Chondrocyte (in vitro differentiated cells): ENCODE data around the gene SYTL3. TPM values are rescaled to one million over a fixed set of nuclear protein-coding genes. Genes with fewer than 3 reads are reported as not detected.

Experiments
- DNase-seq: peaks from one replicate; pipeline ENCODE4 v3.0.0; 2021; ENCODE audit warnings: mixed read lengths, low spot score
- H3K27ac Mint-ChIP-seq: one replicate; pipeline ENCODE4 v1.8.0; 2021; ENCODE audit warnings: mild to moderate bottlenecking, moderate library complexity, mixed read lengths; ENCODE audit not compliant: unreplicated experiment
- H3K27me3 Mint-ChIP-seq: 2 replicates; pipeline ENCODE4 v1.8.0; 2021; ENCODE audit warnings: low read depth, mixed read lengths
- H3K36me3 Mint-ChIP-seq: 2 replicates; pipeline ENCODE4 v1.8.0; 2021; ENCODE audit warnings: low read depth, mixed read lengths
- H3K4me1 Mint-ChIP-seq: 2 replicates; pipeline ENCODE4 v1.8.0; 2021; ENCODE audit warnings: low read depth, mild to moderate bottlenecking, mixed read lengths
- H3K4me3 Mint-ChIP-seq: one replicate; pipeline ENCODE4 v1.8.0; 2021; ENCODE audit warnings: mild to moderate bottlenecking, moderate library complexity, mixed read lengths; ENCODE audit not compliant: unreplicated experiment
- H3K9me3 Mint-ChIP-seq: 2 replicates; pipeline ENCODE4 v1.8.0; 2021; ENCODE audit warnings: low read depth, mixed read lengths
- total RNA-seq: library from RNA; stranded (reverse); gene quantifications from 3 replicates; pipeline ENCODE4 v1.2.1, GENCODE V29; 2021
- TF ChIP-seq, protein P1 (sequence below): fragments of 200-600 bp; sonication (generic); IDR thresholded peaks from 2 replicates; pipeline ENCODE4 v1.5.0; 2021; ENCODE audit warnings: antibody characterized with exemption, mild to moderate bottlenecking, moderate library complexity

The SYTL3 gene
- total RNA-seq, 1 donor from 2014 or later = 1.4 TPM

GRCh38 chr6:158758451-158758860 is 108.6 kb downstream of the SYTL3 start:
- TF ChIP-seq, protein P1, sequence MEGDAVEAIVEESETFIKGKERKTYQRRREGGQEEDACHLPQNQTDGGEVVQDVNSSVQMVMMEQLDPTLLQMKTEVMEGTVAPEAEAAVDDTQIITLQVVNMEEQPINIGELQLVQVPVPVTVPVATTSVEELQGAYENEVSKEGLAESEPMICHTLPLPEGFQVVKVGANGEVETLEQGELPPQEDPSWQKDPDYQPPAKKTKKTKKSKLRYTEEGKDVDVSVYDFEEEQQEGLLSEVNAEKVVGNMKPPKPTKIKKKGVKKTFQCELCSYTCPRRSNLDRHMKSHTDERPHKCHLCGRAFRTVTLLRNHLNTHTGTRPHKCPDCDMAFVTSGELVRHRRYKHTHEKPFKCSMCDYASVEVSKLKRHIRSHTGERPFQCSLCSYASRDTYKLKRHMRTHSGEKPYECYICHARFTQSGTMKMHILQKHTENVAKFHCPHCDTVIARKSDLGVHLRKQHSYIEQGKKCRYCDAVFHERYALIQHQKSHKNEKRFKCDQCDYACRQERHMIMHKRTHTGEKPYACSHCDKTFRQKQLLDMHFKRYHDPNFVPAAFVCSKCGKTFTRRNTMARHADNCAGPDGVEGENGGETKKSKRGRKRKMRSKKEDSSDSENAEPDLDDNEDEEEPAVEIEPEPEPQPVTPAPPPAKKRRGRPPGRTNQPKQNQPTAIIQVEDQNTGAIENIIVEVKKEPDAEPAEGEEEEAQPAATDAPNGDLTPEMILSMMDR = no peak
- H3K4me3 Mint-ChIP-seq = no peak overlapping the region
- H3K4me1 Mint-ChIP-seq = no peaks in the 10 kb centered on the region
- no peaks in the 10 kb centered on the region for H3K9me3 Mint-ChIP-seq
- DNase-seq = no peak
- no peak overlapping the region for H3K27ac Mint-ChIP-seq
- H3K27me3 Mint-ChIP-seq = peaks cover 2% of the 10 kb centered on the region
- H3K36me3 Mint-ChIP-seq = peaks cover 2% of the 10 kb centered on the region

- H3K36me3 Mint-ChIP-seq = peaks cover 4% of the 10 kb centered on the region
- DNase-seq = no peak
- TF ChIP-seq, protein P1 = no peak
- H3K4me1 Mint-ChIP-seq = no peaks in the 10 kb centered on the region
- no peaks in the 10 kb centered on the region for H3K9me3 Mint-ChIP-seq
- no peak overlapping the region for H3K27ac Mint-ChIP-seq
- no peak overlapping the region for H3K4me3 Mint-ChIP-seq
- H3K27me3 Mint-ChIP-seq = peaks cover 2% of the 10 kb centered on the region
Observed at GRCh38 chr6:158758941-158759479, 109.2 kb downstream of the SYTL3 start.

- peaks cover 2% of the 10 kb centered on the region for H3K27me3 Mint-ChIP-seq
- H3K9me3 Mint-ChIP-seq = no peaks in the 10 kb centered on the region
- peaks cover 7% of the 10 kb centered on the region for H3K36me3 Mint-ChIP-seq
- H3K27ac Mint-ChIP-seq = no peak overlapping the region
- DNase-seq = no peak
- TF ChIP-seq, protein P1 = no peak
- no peaks in the 10 kb centered on the region for H3K4me1 Mint-ChIP-seq
- H3K4me3 Mint-ChIP-seq = no peak overlapping the region
Observed at GRCh38 chr6:158759966-158760617, 110.2 kb downstream of the SYTL3 start.

- Mint-ChIP-seq H3K27ac (no peak overlapping the region), H3K36me3 (peaks cover 8% of the 10 kb centered on the region), H3K27me3 (no peaks in the 10 kb centered on the region), H3K4me1 (no peaks in the 10 kb centered on the region), H3K9me3 (no peaks in the 10 kb centered on the region), H3K4me3 (no peak overlapping the region)
- no peak for DNase-seq
- TF ChIP-seq, protein P1 = no peak
Observed at GRCh38 chr6:158760618-158761250, 110.9 kb downstream of the SYTL3 start.

GRCh38 chr6:158761746-158762145 is 111.9 kb downstream of the SYTL3 start:
- Mint-ChIP-seq H3K4me3 (no peak overlapping the region), H3K27me3 (no peaks in the 10 kb centered on the region), H3K27ac (no peak overlapping the region), H3K4me1 (no peaks in the 10 kb centered on the region), H3K36me3 (peaks cover 12% of the 10 kb centered on the region), H3K9me3 (no peaks in the 10 kb centered on the region)
- DNase-seq = no peak
- TF ChIP-seq, protein P1 = no peak
